Fibroblast of mammary gland (primary cell): ENCODE data around the gene EFEMP1.

Source experiments
- DNase-seq: peaks from one replicate; pipeline ENCODE4 v3.0.0-alpha.2; 2010; ENCODE audit warnings: low read depth
- H3K4me3 ChIP-seq: 2 replicates; pipeline ENCODE4 v1.5.1; 2011; ENCODE audit warnings: low read depth, mild to moderate bottlenecking, low read length, moderate library complexity; ENCODE audit not compliant: control insufficient read depth
- TF ChIP-seq, protein P1 (sequence below): conservative IDR thresholded peaks from 2 replicates; pipeline ENCODE4 v1.5.1; 2011; ENCODE audit warnings: low read depth, low read length, inconsistent platforms; ENCODE audit not compliant: control insufficient read depth, insufficient read depth

Gene EFEMP1

DNA sequence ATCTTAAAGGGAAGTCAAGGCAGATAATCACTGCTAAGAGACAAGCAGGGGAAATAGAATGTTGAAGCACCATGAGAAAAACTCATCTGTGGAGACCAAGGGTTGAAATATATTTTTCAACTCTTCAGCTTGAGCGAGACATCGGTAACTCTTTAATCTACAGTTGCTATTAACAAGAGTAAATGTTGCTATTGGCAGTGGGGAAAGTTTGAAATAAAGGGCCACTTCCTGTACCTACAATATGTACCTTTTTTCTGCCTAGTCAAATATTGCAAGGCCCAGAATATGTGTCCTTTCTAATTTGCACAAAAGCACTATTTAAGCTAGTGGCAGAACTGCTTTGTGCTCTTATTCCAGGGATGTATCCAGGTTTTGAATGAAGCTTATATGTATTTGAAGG is 65.8 kb downstream of the EFEMP1 start:
- TF ChIP-seq, protein P1, sequence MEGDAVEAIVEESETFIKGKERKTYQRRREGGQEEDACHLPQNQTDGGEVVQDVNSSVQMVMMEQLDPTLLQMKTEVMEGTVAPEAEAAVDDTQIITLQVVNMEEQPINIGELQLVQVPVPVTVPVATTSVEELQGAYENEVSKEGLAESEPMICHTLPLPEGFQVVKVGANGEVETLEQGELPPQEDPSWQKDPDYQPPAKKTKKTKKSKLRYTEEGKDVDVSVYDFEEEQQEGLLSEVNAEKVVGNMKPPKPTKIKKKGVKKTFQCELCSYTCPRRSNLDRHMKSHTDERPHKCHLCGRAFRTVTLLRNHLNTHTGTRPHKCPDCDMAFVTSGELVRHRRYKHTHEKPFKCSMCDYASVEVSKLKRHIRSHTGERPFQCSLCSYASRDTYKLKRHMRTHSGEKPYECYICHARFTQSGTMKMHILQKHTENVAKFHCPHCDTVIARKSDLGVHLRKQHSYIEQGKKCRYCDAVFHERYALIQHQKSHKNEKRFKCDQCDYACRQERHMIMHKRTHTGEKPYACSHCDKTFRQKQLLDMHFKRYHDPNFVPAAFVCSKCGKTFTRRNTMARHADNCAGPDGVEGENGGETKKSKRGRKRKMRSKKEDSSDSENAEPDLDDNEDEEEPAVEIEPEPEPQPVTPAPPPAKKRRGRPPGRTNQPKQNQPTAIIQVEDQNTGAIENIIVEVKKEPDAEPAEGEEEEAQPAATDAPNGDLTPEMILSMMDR, result no peak
- no peak for DNase-seq
- H3K4me3 ChIP-seq, result no peak overlapping the region

DNA sequence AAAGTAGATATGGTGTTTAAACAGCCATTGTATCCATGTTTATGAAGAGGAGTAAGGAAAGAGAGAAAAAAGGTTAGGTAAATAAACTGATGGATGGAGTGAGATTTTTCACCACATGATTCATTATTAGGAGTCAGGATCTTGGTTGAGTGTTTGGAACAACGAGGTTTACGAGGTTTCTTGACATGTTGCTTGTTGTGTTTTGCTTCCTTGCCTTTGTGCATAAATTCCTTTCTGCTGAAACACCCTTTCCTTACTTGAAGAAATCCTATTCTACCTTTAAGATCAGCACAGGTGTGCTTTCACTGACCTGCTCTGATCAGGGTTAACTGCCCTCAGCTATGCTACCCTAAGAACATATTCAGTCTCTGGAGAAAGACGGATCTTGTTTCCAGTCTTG is 66.6 kb downstream of the EFEMP1 start:
- H3K4me3 ChIP-seq, result no peak overlapping the region
- DNase-seq, result peak; percentile 37
- TF ChIP-seq, protein P1, result no peak

DNA sequence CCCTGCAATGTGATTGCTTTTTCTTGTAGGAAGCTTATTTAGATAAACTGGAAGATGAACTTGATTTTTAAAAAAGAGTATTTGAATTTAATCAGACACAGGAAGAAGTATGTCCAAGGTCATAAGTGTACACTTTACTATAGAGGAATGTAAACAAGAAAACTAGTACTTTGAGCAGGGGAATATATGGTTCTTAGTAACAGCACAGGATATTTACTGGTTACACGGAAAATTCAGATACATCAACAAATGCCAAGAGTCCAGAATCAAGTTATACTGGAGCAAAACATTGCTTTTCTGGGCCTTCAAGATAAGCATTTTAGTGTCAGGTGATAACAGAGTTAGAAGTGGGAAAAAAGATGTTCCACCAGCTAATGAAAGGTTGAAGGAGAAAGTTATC is 75.5 kb downstream of the EFEMP1 start:
- TF ChIP-seq, protein P1, result no peak
- no peak for DNase-seq
- H3K4me3 ChIP-seq, result no peak overlapping the region

DNA sequence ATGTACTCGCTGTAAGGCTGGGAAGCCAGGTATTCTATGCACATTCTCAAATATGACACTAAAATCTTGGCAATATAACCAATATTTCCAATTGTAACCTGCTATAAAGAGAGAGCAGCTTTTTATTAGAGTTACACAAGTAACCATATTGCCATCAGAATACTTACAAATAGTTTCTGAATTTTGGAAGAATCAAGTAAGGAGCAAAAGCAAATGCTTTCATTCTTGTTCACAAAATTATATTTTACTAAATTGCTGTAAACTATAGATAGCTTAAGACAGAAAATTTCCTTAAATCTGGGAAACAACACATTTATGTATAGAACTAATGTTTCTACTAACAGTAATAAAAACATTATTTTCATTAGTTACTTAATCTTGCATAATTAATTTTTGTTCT is 77.2 kb downstream of the EFEMP1 start:
- TF ChIP-seq, protein P1, result no peak

DNA sequence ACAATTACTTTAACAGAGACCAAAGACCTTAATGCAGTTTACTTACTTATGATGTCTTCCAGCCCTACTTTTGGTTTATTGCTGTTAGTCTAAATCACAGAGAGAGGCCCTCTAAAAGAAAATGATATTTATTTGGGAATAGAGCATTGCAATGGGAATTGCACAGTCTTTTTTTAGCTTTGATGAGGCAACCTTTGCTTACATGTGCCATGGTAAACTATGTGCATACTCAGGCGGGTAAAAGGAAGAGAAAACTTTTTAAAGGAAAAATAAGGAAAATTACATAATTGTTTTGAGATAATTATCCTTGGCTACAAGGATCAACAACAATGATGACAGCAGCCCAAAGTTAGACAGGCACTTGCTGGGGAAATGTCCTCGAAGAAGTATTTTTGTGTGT is 78.6 kb downstream of the EFEMP1 start:
- no peak overlapping the region for H3K4me3 ChIP-seq
- TF ChIP-seq, protein P1, result no peak
- no peak for DNase-seq

More for the DNA sequence above, 77.2 kb downstream of the EFEMP1 start:
- no peak overlapping the region for H3K4me3 ChIP-seq
- no peak for DNase-seq

DNA sequence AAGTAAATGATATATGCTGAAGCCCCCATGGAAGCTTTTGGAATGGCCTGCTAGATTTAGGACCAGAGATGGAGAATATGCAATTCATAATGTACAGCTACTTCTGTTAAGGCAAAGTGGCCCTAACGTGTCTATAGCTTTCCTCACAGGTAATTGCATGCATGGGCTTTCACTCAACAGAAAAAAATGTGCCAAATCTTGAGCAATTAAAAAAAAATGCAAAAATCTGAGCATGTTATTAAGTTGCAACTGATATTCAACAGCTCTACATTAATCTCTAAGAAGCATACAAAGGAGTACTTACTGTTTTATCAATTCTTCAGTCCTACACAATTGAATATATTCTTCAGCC is 79.6 kb downstream of the EFEMP1 start:
- TF ChIP-seq, protein P1, result no peak
- H3K4me3 ChIP-seq, result no peak overlapping the region
- no peak for DNase-seq
